VCaP (cell line): Measurements from ENCODE around the gene EGR1.

Experiments
- H3K27ac ChIP-seq: fragments of 450-650 bp; 2 replicates; pipeline ENCODE4 v1.5.1; 2017
- CTCF ChIP-seq: fragments of 450-650 bp; conservative IDR thresholded peaks from 2 replicates; pipeline ENCODE4 v1.5.1; 2017; ENCODE audit warnings: mild to moderate bottlenecking, moderate library complexity

EGR1 gene

GRCh38 chr5:138492560-138493045 is 27.3 kb downstream of the EGR1 start:
- no peak for TF ChIP-seq CTCF
- H3K27ac ChIP-seq: peak overlapping the region; percentile 86

- TF ChIP-seq CTCF: no peak
- no peak overlapping the region for H3K27ac ChIP-seq
Measured at GRCh38 chr5:138495351-138495750, 30.1 kb downstream of the EGR1 start.

- TF ChIP-seq CTCF: no peak
- H3K27ac ChIP-seq: no peak overlapping the region
Measured at GRCh38 chr5:138498376-138498775, 33.1 kb downstream of the EGR1 start.

- no peak overlapping the region; the same call in 1 of the 2 replicates for H3K27ac ChIP-seq
Measured at GRCh38 chr5:138502121-138502520, 36.8 kb downstream of the EGR1 start.

GRCh38 chr5:138502521-138502920 is 37.2 kb downstream of the EGR1 start:
- TF ChIP-seq CTCF: no peak
- H3K27ac ChIP-seq: peak overlapping the region; percentile 77; the same call in 1 of the 2 replicates

More at GRCh38 chr5:138502121-138502520, 36.8 kb downstream of the EGR1 start:
- TF ChIP-seq CTCF: no peak

GRCh38 chr5:138503487-138504270 is 38.4 kb downstream of the EGR1 start:
- peak; percentile 95 for TF ChIP-seq CTCF

GRCh38 chr5:138504799-138505198 is 39.5 kb downstream of the EGR1 start:
- H3K27ac ChIP-seq: peak overlapping the region; percentile 77
- no peak for TF ChIP-seq CTCF

More at GRCh38 chr5:138503487-138504270, 38.4 kb downstream of the EGR1 start:
- H3K27ac ChIP-seq: peak overlapping the region; percentile 77
